Heart left ventricle (tissue), 16 donors: Measurements from ENCODE around the gene TAF10. TPM values are rescaled to one million over a fixed set of nuclear protein-coding genes. Genes with fewer than 3 reads are reported as not detected.

Source experiments
- ATAC-seq, 4 donors: fragments of 200-7000 bp; cut with Tn5 transposase; one replicate each; pipeline ENCODE4 v1.9.1; 2020 to 2022; ENCODE audit warnings: moderate library complexity in 4 of 4, mild to moderate bottlenecking in 3 of 4, moderate number of reproducible peaks in 1 of 4
- DNase-seq, 5 donors: peaks; one replicate each; pipeline ENCODE4 v3.0.0-alpha.2; 2020
- H3K27ac ChIP-seq, 12 donors: fragments of 200-600 bp; sonication (generic) in 4 of 12; one replicate each; pipeline versions ENCODE4 v1.5.0 to v1.8.0; 2016 to 2022; ENCODE audit warnings: mild to moderate bottlenecking in 2 of 12
- H3K27me3 ChIP-seq, 9 donors: fragments of 200-600 bp; sonication (generic) in 2 of 9; one replicate each; pipeline versions ENCODE4 v1.5.1 to v1.8.0; 2016 to 2022; ENCODE audit warnings: mild to moderate bottlenecking in 3 of 9
- H3K36me3 ChIP-seq, 9 donors: fragments of 200-600 bp; sonication (generic) in 2 of 9; one replicate each; pipeline versions ENCODE4 v1.5.0 to v1.8.0; 2018 to 2022; ENCODE audit warnings: mild to moderate bottlenecking in 2 of 9
- H3K4me1 ChIP-seq, 12 donors: fragments of 200-600 bp; sonication (generic) in 4 of 12; one replicate each; pipeline versions ENCODE4 v1.5.0 to v1.8.0; 2016 to 2022; ENCODE audit warnings: mild to moderate bottlenecking in 3 of 12
- H3K4me3 ChIP-seq, 12 donors: fragments of 200-600 bp; sonication (generic) in 4 of 12; one replicate each; pipeline versions ENCODE4 v1.5.0 to v1.8.0; 2017 to 2022; ENCODE audit warnings: mild to moderate bottlenecking in 9 of 12, moderate library complexity in 4 of 12
- H3K9me3 ChIP-seq, 12 donors: fragments of 200-600 bp; sonication (generic) in 4 of 12; one replicate each; pipeline versions ENCODE4 v1.5.0 to v1.8.0; 2016 to 2022; ENCODE audit warnings: mild to moderate bottlenecking in 1 of 12
- POLR2A ChIP-seq, 2 donors: fragments of 450-650 bp; IDR thresholded peaks; one replicate each; pipeline ENCODE4 v1.6.1; 2017; ENCODE audit warnings: antibody characterized with exemption in 2 of 2, mild to moderate bottlenecking in 2 of 2, moderate library complexity in 2 of 2
- WGBS, 4 donors: extraction: QIAGEN DNeasy Blood & Tissue Kit in 2 of 4; methylation state at CpG; one replicate each; pipeline versions ENCODE4 v1.1.5 to v1.1.7; 2013 to 2018; 5-methylcytosine and 5-hydroxymethylcytosine counted together
- intact Hi-C, 10 donors: fragments of 100-400 bp; cut with DNase I; formaldehyde crosslinking; loops; one replicate each; pipeline versions ENCODE4 v1.11.1 to v1.14.2; 2022
- polyA plus RNA-seq, 2 donors: library from polyadenylated mRNA; stranded (reverse); fragments of 200-250 nt; gene quantifications; one replicate each; pipeline ENCODE4 v1.2.3, GENCODE V29; 2013
- total RNA-seq, 9 donors: library from RNA; depleted of rRNA in 2 of 9; stranded (reverse); fragments of >200 nt in 2 of 9; fragmentation: NEBNext Ultra II Directional in 3 of 9; extraction: Animal tissue kit (Norgen Biotek cat#: 25700) in 3 of 9; gene quantifications; one replicate each; pipeline versions ENCODE4 v1.1.0 to v1.2.4, GENCODE V29; 2016 to 2023
- TF ChIP-seq, protein P1 (sequence below), 12 donors: fragments of 200-600 bp; sonication (generic) in 4 of 12; IDR thresholded peaks; one replicate each; pipeline versions ENCODE4 v1.5.0 to v1.8.0; 2018 to 2022; ENCODE audit warnings: antibody characterized with exemption in 12 of 12, mild to moderate bottlenecking in 5 of 12
- donor health status: ischemic (EF 13 %, LVEDD 7.1; RV severe dilation, severe dysfunction).
- donor health status: healthy with polysubstance abuse.
- donor health status: DM: no; HTN: yes; CAD: no.
- donor health status: DM: no; HTN: no; CAD: no.
- donor health status: ischemic (EF 25% LVEDD 6.9; RV normal size, moderate dysfunction).
- donor health status: ischemic (EF 25% LVEDD 5.7; RV mildly dilated, moderate dysfunction).
- donor health status: healthy.
- donor health status: DM: yes; HTN: yes; CAD: no.
- donor health status: ischemic (EF 35%, LVEDD 5.7; RV mildly dilated, moderate dysfunction).
- donor health status: nonischemic (EF 11% LVEDD 7.7; RV severe dilation, severe dysfunction).
- donor health status: DM: yes; HTN: yes; CAD: no.
- donor health status: PGD.
- donor health status: ischemic (EF 29% LVEDD 5.4; RV normal size, mild dysfunction).
- donor health status: nonischemic (EF 23%, LVEDD 6.1; RV moderate dilation, normal function).

TAF10 gene
- total and polyA plus RNA-seq, 11 donors: 42.3 to 155 (median 99.0) TPM

DNA sequence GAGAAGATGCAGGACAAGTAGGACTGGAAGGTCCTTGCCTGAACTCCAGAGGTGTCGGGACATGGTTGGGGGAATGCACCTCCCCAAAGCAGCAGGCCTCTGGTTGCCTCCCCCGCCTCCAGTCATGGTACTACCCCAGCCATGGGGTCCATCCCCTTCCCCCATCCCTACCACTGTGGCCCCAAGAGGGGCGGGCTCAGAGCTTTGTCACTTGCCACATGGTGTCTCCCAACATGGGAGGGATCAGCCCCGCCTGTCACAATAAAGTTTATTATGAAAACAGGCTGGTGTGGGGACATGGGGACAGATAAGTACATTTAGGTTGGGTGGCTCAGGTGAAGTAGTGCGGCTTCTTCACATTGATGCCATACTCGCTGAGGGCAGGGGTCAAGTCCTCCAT, 1.4 kb downstream of the TAF10 start:
- H3K36me3 ChIP-seq: peaks cover 0 to 71% (median 56%) of the 10 kb centered on the region in 9 donors
- H3K27me3 ChIP-seq: no peaks in the 10 kb centered on the region
- ATAC-seq (no peak), DNase-seq (no peak)
- intact Hi-C loops: loop anchor here in 5 of 10 donors (5.0 kb wide), 3 partner anchors 47 to 133 kb away; partner anchors contain the start of genes MRPL17 (in 3 of the 5) and DCHS1 (in 1 of the 5)
- no peaks in the 10 kb centered on the region for H3K9me3 ChIP-seq
- 77 to 92% (median 87%) methylated on average over 6 of the region's 6 CpGs for WGBS, 4 donors
- H3K4me3 ChIP-seq: peak overlapping the region in 3 of 12 donors; percentile 78 to 93 (median 84)
- H3K4me1 ChIP-seq: peaks cover 12 to 80% (median 51%) of the 10 kb centered on the region in 12 donors
- peak overlapping the region in 7 of 12 donors; percentile 95 to 100 (median 97) for H3K27ac ChIP-seq
- TF ChIP-seq POLR2A (IDR thresholded peaks at IDR 0.05): no peak
- TF ChIP-seq, protein P1, sequence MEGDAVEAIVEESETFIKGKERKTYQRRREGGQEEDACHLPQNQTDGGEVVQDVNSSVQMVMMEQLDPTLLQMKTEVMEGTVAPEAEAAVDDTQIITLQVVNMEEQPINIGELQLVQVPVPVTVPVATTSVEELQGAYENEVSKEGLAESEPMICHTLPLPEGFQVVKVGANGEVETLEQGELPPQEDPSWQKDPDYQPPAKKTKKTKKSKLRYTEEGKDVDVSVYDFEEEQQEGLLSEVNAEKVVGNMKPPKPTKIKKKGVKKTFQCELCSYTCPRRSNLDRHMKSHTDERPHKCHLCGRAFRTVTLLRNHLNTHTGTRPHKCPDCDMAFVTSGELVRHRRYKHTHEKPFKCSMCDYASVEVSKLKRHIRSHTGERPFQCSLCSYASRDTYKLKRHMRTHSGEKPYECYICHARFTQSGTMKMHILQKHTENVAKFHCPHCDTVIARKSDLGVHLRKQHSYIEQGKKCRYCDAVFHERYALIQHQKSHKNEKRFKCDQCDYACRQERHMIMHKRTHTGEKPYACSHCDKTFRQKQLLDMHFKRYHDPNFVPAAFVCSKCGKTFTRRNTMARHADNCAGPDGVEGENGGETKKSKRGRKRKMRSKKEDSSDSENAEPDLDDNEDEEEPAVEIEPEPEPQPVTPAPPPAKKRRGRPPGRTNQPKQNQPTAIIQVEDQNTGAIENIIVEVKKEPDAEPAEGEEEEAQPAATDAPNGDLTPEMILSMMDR (IDR thresholded peaks at IDR 0.05): no peak

DNA sequence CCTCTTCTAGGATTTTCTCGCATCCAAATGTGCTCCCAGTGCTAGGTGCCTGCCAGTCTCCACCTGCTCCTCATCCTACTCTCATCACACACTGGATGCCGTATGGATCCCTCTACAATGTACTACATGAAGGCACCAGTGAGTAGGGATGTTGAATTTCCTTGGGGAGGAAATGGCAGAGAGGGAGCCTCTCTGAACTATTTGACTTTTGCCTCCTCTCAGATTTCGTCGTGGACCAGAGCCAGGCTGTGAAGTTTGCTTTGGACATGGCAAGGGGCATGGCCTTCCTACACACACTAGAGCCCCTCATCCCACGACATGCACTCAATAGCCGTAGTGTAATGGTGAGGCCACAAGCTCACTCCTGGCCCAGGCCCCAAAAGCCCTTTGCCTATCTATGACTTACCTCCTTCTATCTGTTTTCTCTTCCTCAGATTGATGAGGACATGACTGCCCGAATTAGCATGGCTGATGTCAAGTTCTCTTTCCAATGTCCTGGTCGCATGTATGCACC, 2.5 kb downstream of the TAF10 start:
- intact Hi-C loops: loop anchor here in 5 of 10 donors (5.0 kb wide), 3 partner anchors 48 to 132 kb away; partner anchors contain the start of genes MRPL17 (in 3 of the 5) and DCHS1 (in 1 of the 5)
- no peak for ATAC-seq
- DNase-seq: peak in 1 of 5 donors; percentile 8
- Histone ChIP-seq H3K36me3 (peaks cover 0 to 61% (median 49%) of the 10 kb centered on the region in 9 donors), H3K4me3 (no peak overlapping the region), H3K4me1 (peaks cover 15 to 90% (median 57%) of the 10 kb centered on the region in 12 donors), H3K27ac (peak overlapping the region in 6 of 12 donors; percentile 9 to 99 (median 56)), H3K9me3 (no peaks in the 10 kb centered on the region), H3K27me3 (no peaks in the 10 kb centered on the region)
- no peak for TF ChIP-seq POLR2A (IDR thresholded peaks at IDR 0.05)
- TF ChIP-seq, protein P1 (IDR thresholded peaks at IDR 0.05): no peak
- WGBS, 4 donors: 69 to 74% (median 71%) methylated on average over 8 of the region's 8 CpGs

DNA sequence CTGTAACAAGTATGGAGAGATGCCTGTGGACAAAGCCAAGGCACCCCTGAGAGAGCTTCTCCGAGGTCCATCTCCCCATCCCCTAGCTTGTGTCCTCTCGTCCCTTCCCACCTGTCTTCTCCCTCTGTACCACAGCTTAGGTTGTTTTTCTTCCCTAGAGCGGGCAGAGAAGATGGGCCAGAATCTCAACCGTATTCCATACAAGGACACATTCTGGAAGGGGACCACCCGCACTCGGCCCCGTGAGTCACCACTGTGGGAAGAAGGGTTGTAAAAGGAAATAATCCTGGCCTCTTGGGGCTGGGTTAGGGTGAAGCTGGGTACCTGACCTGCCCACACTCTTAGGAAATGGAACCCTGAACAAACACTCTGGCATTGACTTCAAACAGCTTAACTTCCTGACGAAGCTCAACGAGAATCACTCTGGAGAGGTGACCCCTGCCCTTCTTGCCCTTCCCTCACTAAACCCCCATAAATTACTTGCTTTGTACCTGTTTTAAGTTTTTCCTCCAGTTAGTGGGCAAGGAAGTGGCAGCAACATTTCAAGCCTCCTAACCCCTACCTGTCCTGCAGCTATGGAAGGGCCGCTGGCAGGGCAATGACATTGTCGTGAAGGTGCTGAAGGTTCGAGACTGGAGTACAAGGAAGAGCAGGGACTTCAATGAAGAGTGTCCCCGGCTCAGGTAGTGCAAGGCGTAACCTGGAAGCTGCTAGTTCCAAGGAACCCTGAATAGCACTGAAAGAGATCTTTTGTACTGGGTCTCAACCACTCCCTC, 3.1 kb downstream of the TAF10 start:
- peak in 1 of 5 donors; percentile 7 for DNase-seq
- H3K27ac ChIP-seq: peak overlapping the region in 8 of 12 donors; percentile 2 to 99 (median 98)

More for the DNA sequence above, 3.1 kb downstream of the TAF10 start:
- peaks cover 0 to 54% (median 44%) of the 10 kb centered on the region in 9 donors for H3K36me3 ChIP-seq
- TF ChIP-seq, protein P1 (IDR thresholded peaks at IDR 0.05): no peak
- TF ChIP-seq POLR2A (IDR thresholded peaks at IDR 0.05): no peak
- WGBS, 4 donors: 83 to 91% (median 85%) methylated on average over 14 of the region's 14 CpGs
- no peaks in the 10 kb centered on the region for H3K27me3 ChIP-seq
- no peak for ATAC-seq
- intact Hi-C loops: no loop called here
- H3K4me3 ChIP-seq: no peak overlapping the region
- H3K4me1 ChIP-seq: peaks cover 15 to 86% (median 57%) of the 10 kb centered on the region in 12 donors
- H3K9me3 ChIP-seq: no peaks in the 10 kb centered on the region
